ENCODE data around the gene CACNA1A. TPM values are rescaled to one million over a fixed set of nuclear protein-coding genes. Genes with fewer than 3 reads are reported as not detected.
"Not testable (repeated sequence)": the region's sequence is repeated elsewhere in the genome, so short reads cannot be mapped to it uniquely, and the experiment has no call there.

The CACNA1A gene
- total RNA-seq, 1 donor from 2014 or later = 8.6 TPM

GRCh38 chr19:13207846-13208671, 298.2 kb downstream of the CACNA1A start:
- H3K4me3 ChIP-seq = peak overlapping the region; percentile 50 to 60
- H3K27ac ChIP-seq = peak overlapping the region; percentile 80
- intact Hi-C loops (cut with DNase I) = no loop called here

DNA sequence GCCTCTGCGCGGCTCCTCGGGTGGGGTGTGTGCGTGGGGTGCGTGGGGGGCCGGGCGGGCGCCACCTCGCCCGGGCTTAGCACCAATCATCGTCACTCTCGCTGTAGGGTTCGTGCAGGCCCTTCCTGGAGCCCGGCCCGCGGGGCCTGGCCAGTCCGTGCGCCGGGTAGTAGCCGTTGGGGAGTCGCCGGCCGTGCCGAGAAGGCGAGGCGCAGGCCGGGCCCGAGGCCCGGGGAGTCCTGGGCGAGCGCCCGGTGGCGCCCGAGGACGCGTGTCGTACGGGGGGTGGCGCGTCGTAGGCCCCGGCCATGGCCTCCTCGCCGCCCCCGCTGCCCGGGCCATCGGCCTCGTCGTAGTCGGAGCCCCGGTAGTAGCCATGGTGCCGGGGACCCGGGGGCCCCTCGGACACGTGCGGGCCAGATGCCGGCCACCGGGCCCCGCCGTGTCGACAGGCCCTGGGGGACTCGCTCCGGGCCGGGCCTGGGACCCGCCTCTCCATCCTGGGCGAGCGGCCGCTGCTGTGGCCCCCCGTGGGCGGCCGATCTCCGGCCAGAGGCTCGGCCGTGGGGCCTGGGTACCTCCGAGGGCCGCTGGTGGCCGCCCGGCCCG, 298.9 kb downstream of the CACNA1A start:
- Histone ChIP-seq H3K4me3 (peak overlapping the region; percentile 50 to 60), H3K36me3 (no peaks in the 10 kb centered on the region), H3K27me3 (no peaks in the 10 kb centered on the region), H3K9me3 (no peaks in the 10 kb centered on the region), H3K27ac (peak overlapping the region; percentile 80), H3K4me1 (peaks cover 5% of the 10 kb centered on the region)
- no peak for DNase-seq (ENCODE audit: extremely low spot score in 2 of 2)
- intact Hi-C loops (cut with DNase I) = no loop called here
- TF ChIP-seq POLR2AphosphoS5 (IDR thresholded peaks at IDR 0.05; ENCODE audit: insufficient read depth in 1 of 2, low read depth in 1 of 2) (no peak), POLR2A (IDR thresholded peaks at IDR 0.05) (no peak), CTCF (IDR thresholded peaks at IDR 0.05) (no peak)

More at GRCh38 chr19:13207846-13208671, 298.2 kb downstream of the CACNA1A start:
- H3K4me1 ChIP-seq = peaks cover 5% of the 10 kb centered on the region
- DNase-seq (ENCODE audit: extremely low spot score in 2 of 2) = no peak
- no peaks in the 10 kb centered on the region for H3K9me3 ChIP-seq
- no peaks in the 10 kb centered on the region for H3K27me3 ChIP-seq
- TF ChIP-seq POLR2AphosphoS5 (IDR thresholded peaks at IDR 0.05; ENCODE audit: insufficient read depth in 1 of 2, low read depth in 1 of 2) = no peak
- TF ChIP-seq CTCF (IDR thresholded peaks at IDR 0.05) = no peak
- no peak for TF ChIP-seq POLR2A (IDR thresholded peaks at IDR 0.05)
- H3K36me3 ChIP-seq = no peaks in the 10 kb centered on the region

- Histone ChIP-seq H3K27ac (peak overlapping the region; percentile 80), H3K4me1 (peaks cover 5% of the 10 kb centered on the region), H3K36me3 (no peaks in the 10 kb centered on the region), H3K27me3 (no peaks in the 10 kb centered on the region), H3K4me3 (peak overlapping the region in 1 of 2 donors; percentile 50), H3K9me3 (no peaks in the 10 kb centered on the region)
- intact Hi-C loops (cut with DNase I) = no loop called here
- DNase-seq (ENCODE audit: extremely low spot score in 2 of 2) = no peak
- TF ChIP-seq POLR2A (IDR thresholded peaks at IDR 0.05) (no peak), POLR2AphosphoS5 (IDR thresholded peaks at IDR 0.05; ENCODE audit: insufficient read depth in 1 of 2, low read depth in 1 of 2) (no peak), CTCF (IDR thresholded peaks at IDR 0.05) (no peak)
Observed at GRCh38 chr19:13206587-13206986, 299.7 kb downstream of the CACNA1A start.

GRCh38 chr19:13202112-13202511, 304.2 kb downstream of the CACNA1A start:
- H3K4me1 ChIP-seq; intact Hi-C loops (cut with DNase I); H3K27ac ChIP-seq; H3K36me3 ChIP-seq; H3K4me3 ChIP-seq; DNase-seq (ENCODE audit: extremely low spot score in 2 of 2); H3K27me3 ChIP-seq; H3K9me3 ChIP-seq: not testable (repeated sequence)

DNA sequence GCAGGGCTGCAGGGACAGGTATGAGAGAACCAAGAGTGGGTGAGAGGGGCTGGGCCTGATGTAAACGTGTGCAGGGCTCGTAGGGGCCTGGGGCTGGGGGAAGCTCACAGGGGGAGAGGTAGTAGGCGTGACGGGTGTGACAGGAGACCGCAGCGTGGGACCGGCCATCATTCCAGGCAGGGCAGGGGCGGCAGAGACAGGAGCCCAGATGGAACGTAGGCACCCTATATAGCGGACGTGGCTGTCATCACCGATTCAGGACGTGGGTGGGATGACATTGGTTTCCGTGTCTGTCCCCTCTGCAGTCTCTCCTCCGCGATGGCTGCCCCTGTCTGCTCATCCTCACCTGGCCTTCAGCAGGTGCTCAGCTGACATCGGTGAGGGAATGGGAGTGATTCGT, 307.6 kb downstream of the CACNA1A start:
- no peak for TF ChIP-seq POLR2AphosphoS5 (IDR thresholded peaks at IDR 0.05; ENCODE audit: insufficient read depth in 1 of 2, low read depth in 1 of 2)
- TF ChIP-seq CTCF (IDR thresholded peaks at IDR 0.05) = no peak
- TF ChIP-seq POLR2A (IDR thresholded peaks at IDR 0.05) = no peak
- intact Hi-C loops (cut with DNase I) = no loop called here
- H3K9me3 ChIP-seq = no peaks in the 10 kb centered on the region
- H3K27ac ChIP-seq = no peak overlapping the region
- no peaks in the 10 kb centered on the region for H3K36me3 ChIP-seq
- H3K4me3 ChIP-seq = no peak overlapping the region
- H3K27me3 ChIP-seq = no peaks in the 10 kb centered on the region
- DNase-seq (ENCODE audit: extremely low spot score in 2 of 2) = no peak
- no peaks in the 10 kb centered on the region for H3K4me1 ChIP-seq
